Progenitor cell of endocrine pancreas (in vitro differentiated cells): ENCODE data around the gene NPHP4. TPM values are rescaled to one million over a fixed set of nuclear protein-coding genes. Genes with fewer than 3 reads are reported as not detected.

Experiments
- DNase-seq: peaks from one replicate; pipeline ENCODE4 v3.0.0; 2021; ENCODE audit warnings: low spot score; ENCODE audit not compliant: unreplicated experiment
- H3K27ac Mint-ChIP-seq: 2 replicates; pipeline ENCODE4 v1.8.0; 2021; ENCODE audit warnings: mild to moderate bottlenecking, moderate library complexity, mixed read lengths
- H3K27me3 Mint-ChIP-seq: 2 replicates; pipeline ENCODE4 v1.8.0; 2021; ENCODE audit warnings: mixed read lengths
- H3K36me3 Mint-ChIP-seq: 2 replicates; pipeline ENCODE4 v1.8.0; 2022; ENCODE audit warnings: mixed read lengths; ENCODE audit not compliant: insufficient read depth
- H3K4me1 Mint-ChIP-seq: 2 replicates; pipeline ENCODE4 v1.8.0; 2021; ENCODE audit warnings: low read depth, mixed read lengths
- H3K4me3 Mint-ChIP-seq: 2 replicates; pipeline ENCODE4 v1.8.0; 2021; ENCODE audit warnings: low read depth, mild to moderate bottlenecking, moderate library complexity, mixed read lengths
- H3K9me3 Mint-ChIP-seq: 2 replicates; pipeline ENCODE4 v1.8.0; 2021; ENCODE audit warnings: low read depth, mixed read lengths
- total RNA-seq: library from RNA; stranded (reverse); gene quantifications from 2 replicates; pipeline ENCODE4 v1.2.1, GENCODE V29; 2021
- TF ChIP-seq, protein P1 (sequence below): fragments of 200-600 bp; sonication (generic); IDR thresholded peaks from one replicate; pipeline ENCODE4 v1.5.0; 2021; ENCODE audit warnings: antibody characterized with exemption, mild to moderate bottlenecking; ENCODE audit not compliant: unreplicated experiment

The NPHP4 gene
- total RNA-seq, 1 donor from 2014 or later, result 29.9 TPM

DNA sequence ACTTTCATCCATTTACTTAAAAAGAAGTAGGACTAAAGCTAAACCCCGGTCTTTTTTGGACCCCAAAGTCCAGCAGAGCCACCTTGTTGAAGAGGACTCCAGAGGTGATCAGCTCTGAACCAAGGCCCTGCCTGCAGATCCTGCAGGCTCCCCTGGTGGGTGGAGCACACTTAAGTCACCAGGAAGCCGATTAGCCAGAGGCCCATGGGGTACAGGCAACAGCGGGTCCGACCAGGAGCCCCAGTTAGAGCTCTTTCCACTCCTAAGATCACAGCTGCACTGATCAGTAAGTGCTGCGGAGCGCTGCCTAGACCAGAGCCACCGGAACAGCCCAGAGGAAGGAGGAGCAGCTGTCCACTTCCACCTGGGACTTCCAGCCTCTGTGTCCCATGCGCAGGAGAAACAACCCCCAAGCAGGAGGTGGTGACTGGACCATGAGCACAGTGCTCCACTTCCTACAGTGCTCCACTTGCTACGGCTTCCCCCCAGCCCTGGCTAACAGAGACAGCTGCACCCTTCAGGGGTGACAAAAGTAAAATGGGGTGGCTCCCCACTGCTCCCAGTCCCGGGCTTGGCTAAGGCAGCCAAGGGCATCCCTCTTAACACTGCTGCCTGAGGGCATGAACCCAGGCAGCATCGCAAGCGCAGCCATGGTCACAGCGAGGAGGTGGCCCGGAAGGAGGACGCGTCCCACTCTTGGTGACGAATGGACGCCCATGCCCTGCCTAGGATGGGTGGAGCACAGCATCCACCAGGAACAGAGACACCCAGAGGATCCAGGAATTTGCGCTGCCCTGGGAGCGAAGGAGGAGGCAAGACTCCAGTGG, 58.0 kb downstream of the NPHP4 start:
- TF ChIP-seq, protein P1, sequence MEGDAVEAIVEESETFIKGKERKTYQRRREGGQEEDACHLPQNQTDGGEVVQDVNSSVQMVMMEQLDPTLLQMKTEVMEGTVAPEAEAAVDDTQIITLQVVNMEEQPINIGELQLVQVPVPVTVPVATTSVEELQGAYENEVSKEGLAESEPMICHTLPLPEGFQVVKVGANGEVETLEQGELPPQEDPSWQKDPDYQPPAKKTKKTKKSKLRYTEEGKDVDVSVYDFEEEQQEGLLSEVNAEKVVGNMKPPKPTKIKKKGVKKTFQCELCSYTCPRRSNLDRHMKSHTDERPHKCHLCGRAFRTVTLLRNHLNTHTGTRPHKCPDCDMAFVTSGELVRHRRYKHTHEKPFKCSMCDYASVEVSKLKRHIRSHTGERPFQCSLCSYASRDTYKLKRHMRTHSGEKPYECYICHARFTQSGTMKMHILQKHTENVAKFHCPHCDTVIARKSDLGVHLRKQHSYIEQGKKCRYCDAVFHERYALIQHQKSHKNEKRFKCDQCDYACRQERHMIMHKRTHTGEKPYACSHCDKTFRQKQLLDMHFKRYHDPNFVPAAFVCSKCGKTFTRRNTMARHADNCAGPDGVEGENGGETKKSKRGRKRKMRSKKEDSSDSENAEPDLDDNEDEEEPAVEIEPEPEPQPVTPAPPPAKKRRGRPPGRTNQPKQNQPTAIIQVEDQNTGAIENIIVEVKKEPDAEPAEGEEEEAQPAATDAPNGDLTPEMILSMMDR, result no peak
- Mint-ChIP-seq H3K4me1 (peaks cover 2% of the 10 kb centered on the region), H3K9me3 (peaks cover 6% of the 10 kb centered on the region), H3K27ac (no peak overlapping the region), H3K27me3 (no peaks in the 10 kb centered on the region), H3K36me3 (peaks cover 25% of the 10 kb centered on the region), H3K4me3 (no peak overlapping the region)
- no peak for DNase-seq

GRCh38 chr1:5933676-5934057, 58.6 kb downstream of the NPHP4 start:
- TF ChIP-seq, protein P1, result no peak
- no peak for DNase-seq
- Mint-ChIP-seq H3K27me3 (no peaks in the 10 kb centered on the region), H3K27ac (no peak overlapping the region), H3K4me3 (no peak overlapping the region), H3K9me3 (peaks cover 6% of the 10 kb centered on the region), H3K4me1 (peaks cover 5% of the 10 kb centered on the region), H3K36me3 (peaks cover 30% of the 10 kb centered on the region)

DNA sequence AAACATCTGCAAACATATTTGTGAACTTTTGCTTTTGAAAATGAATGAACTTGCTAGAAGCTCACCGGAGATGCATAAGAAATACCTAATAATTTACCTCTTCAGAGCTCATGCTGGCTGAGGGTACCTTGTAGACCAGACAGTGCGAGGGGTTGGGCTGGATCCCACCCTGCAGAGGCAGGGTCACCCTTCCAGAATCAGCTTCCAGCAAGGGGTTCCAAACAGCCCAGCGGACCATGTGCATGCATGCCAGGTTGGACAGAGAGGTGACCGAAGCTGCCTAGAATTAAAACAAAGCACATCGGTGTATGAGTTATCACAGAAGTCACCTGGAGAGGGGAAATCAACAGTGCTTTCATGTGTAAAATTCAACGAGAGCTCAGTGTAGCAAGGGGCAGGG, 59.2 kb downstream of the NPHP4 start:
- TF ChIP-seq, protein P1, result no peak
- H3K4me1 Mint-ChIP-seq, result peaks cover 5% of the 10 kb centered on the region
- peaks cover 6% of the 10 kb centered on the region for H3K9me3 Mint-ChIP-seq

DNA sequence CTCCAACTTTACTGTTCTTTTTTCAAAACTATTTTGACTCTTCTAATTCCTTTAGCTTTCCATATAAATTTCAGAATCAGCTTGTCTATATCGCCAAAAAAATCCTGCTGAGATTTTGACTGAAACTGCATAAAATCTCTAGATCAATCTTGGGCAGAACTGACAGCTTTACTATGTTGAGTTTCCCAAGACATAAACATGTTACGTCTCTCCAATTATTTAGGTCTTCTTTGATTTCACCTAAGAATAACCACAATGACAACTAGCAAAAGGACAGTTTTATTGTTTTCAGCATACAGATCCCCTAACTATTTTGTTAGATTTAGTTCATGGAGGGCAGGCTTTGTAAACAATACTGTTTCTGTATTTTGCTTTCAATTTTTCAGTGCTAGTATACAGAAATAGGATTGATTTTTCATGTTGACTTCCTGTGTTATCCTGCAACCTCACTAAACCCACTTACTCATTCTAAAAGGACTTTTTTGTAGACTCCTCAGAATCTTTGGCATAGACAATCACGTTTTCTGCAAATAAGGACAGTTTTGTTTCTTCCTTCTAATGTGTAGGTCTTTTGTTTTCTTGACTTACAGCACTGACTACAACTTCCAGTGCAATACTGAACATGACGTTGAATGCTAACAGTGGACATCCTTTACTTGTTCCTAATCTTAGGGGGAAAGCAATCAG, 63.4 kb downstream of the NPHP4 start:
- peaks cover 6% of the 10 kb centered on the region for H3K9me3 Mint-ChIP-seq
- H3K27ac Mint-ChIP-seq, result no peak overlapping the region
- peaks cover 36% of the 10 kb centered on the region for H3K36me3 Mint-ChIP-seq
- TF ChIP-seq, protein P1, result no peak
- DNase-seq, result no peak
- no peaks in the 10 kb centered on the region for H3K27me3 Mint-ChIP-seq
- peaks cover 5% of the 10 kb centered on the region for H3K4me1 Mint-ChIP-seq
- no peak overlapping the region for H3K4me3 Mint-ChIP-seq

More for the DNA sequence above, 59.2 kb downstream of the NPHP4 start:
- Mint-ChIP-seq H3K4me3 (no peak overlapping the region), H3K27me3 (no peaks in the 10 kb centered on the region), H3K27ac (peak overlapping the region; percentile 33), H3K36me3 (peaks cover 32% of the 10 kb centered on the region)
- no peak for DNase-seq

DNA sequence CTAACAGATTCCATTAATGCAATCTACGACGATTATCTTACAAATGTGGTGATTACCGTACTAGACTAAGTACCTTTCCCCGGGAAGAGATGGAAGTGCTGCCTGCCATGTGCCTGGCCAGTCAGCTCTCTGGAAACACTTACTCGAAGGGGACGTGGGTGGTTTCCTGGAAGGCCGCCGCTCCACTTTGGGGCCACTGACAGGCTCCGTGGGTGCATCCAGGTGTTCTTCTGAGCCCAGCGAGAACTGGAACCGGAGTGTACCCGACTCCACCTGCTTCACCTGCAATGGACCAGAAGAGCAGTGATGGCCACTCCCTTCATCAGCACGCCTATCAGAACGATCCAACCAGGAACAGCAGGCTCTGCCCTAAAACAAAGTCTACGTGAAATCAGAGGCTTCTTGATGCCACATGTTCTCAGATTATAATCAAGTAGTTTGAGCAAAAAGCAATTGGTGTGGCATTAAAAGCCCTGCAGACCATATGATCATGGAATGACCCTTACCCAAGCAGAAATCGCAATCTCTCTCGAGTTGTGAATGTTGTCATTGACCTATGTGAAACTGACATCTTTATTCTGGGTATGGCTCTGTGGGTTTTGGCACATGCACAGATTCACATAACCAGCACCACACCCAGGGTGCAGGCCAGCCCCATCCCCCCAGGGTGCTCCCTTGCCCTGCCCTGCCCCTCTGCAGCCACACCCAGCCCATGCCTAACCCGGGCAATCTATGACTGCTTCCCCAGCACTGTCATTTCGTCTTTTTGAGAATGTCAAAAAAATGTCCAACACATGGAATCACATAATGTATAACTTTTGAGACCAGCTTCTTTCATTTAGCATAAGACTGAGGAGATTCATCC, 64.5 kb downstream of the NPHP4 start:
- peaks cover 33% of the 10 kb centered on the region for H3K36me3 Mint-ChIP-seq
- peaks cover 3% of the 10 kb centered on the region for H3K4me1 Mint-ChIP-seq
- peaks cover 6% of the 10 kb centered on the region for H3K9me3 Mint-ChIP-seq
- TF ChIP-seq, protein P1, result no peak
- no peaks in the 10 kb centered on the region for H3K27me3 Mint-ChIP-seq
- DNase-seq, result no peak
- no peak overlapping the region for H3K4me3 Mint-ChIP-seq
- H3K27ac Mint-ChIP-seq, result no peak overlapping the region
